Heart left ventricle (tissue), 16 donors: ENCODE results near the gene AKAP13. TPM values are rescaled to one million over a fixed set of nuclear protein-coding genes. Genes with fewer than 3 reads are reported as not detected.

Experiments used
- ATAC-seq, 4 donors: fragments of 200-7000 bp; cut with Tn5 transposase; one replicate each; pipeline ENCODE4 v1.9.1; 2020 to 2022; ENCODE audit warnings: moderate library complexity in 4 of 4, mild to moderate bottlenecking in 3 of 4, moderate number of reproducible peaks in 1 of 4
- DNase-seq, 5 donors: peaks; one replicate each; pipeline ENCODE4 v3.0.0-alpha.2; 2020
- H3K27ac ChIP-seq, 12 donors: fragments of 200-600 bp; sonication (generic) in 4 of 12; one replicate each; pipeline versions ENCODE4 v1.5.0 to v1.8.0; 2016 to 2022; ENCODE audit warnings: mild to moderate bottlenecking in 2 of 12
- H3K27me3 ChIP-seq, 9 donors: fragments of 200-600 bp; sonication (generic) in 2 of 9; one replicate each; pipeline versions ENCODE4 v1.5.1 to v1.8.0; 2016 to 2022; ENCODE audit warnings: mild to moderate bottlenecking in 3 of 9
- H3K36me3 ChIP-seq, 9 donors: fragments of 200-600 bp; sonication (generic) in 2 of 9; one replicate each; pipeline versions ENCODE4 v1.5.0 to v1.8.0; 2018 to 2022; ENCODE audit warnings: mild to moderate bottlenecking in 2 of 9
- H3K4me1 ChIP-seq, 12 donors: fragments of 200-600 bp; sonication (generic) in 4 of 12; one replicate each; pipeline versions ENCODE4 v1.5.0 to v1.8.0; 2016 to 2022; ENCODE audit warnings: mild to moderate bottlenecking in 3 of 12
- H3K4me3 ChIP-seq, 12 donors: fragments of 200-600 bp; sonication (generic) in 4 of 12; one replicate each; pipeline versions ENCODE4 v1.5.0 to v1.8.0; 2017 to 2022; ENCODE audit warnings: mild to moderate bottlenecking in 9 of 12, moderate library complexity in 4 of 12
- H3K9me3 ChIP-seq, 12 donors: fragments of 200-600 bp; sonication (generic) in 4 of 12; one replicate each; pipeline versions ENCODE4 v1.5.0 to v1.8.0; 2016 to 2022; ENCODE audit warnings: mild to moderate bottlenecking in 1 of 12
- POLR2A ChIP-seq, 2 donors: fragments of 450-650 bp; IDR thresholded peaks; one replicate each; pipeline ENCODE4 v1.6.1; 2017; ENCODE audit warnings: antibody characterized with exemption in 2 of 2, mild to moderate bottlenecking in 2 of 2, moderate library complexity in 2 of 2
- WGBS, 4 donors: extraction: QIAGEN DNeasy Blood & Tissue Kit in 2 of 4; methylation state at CpG; one replicate each; pipeline versions ENCODE4 v1.1.5 to v1.1.7; 2013 to 2018; 5-methylcytosine and 5-hydroxymethylcytosine counted together
- intact Hi-C, 10 donors: fragments of 100-400 bp; cut with DNase I; formaldehyde crosslinking; loops; one replicate each; pipeline versions ENCODE4 v1.11.1 to v1.14.2; 2022
- polyA plus RNA-seq, 2 donors: library from polyadenylated mRNA; stranded (reverse); fragments of 200-250 nt; gene quantifications; one replicate each; pipeline ENCODE4 v1.2.3, GENCODE V29; 2013
- total RNA-seq, 9 donors: library from RNA; depleted of rRNA in 2 of 9; stranded (reverse); fragments of >200 nt in 2 of 9; fragmentation: NEBNext Ultra II Directional in 3 of 9; extraction: Animal tissue kit (Norgen Biotek cat#: 25700) in 3 of 9; gene quantifications; one replicate each; pipeline versions ENCODE4 v1.1.0 to v1.2.4, GENCODE V29; 2016 to 2023
- TF ChIP-seq, protein P1 (sequence below), 12 donors: fragments of 200-600 bp; sonication (generic) in 4 of 12; IDR thresholded peaks; one replicate each; pipeline versions ENCODE4 v1.5.0 to v1.8.0; 2018 to 2022; ENCODE audit warnings: antibody characterized with exemption in 12 of 12, mild to moderate bottlenecking in 5 of 12
- donor health status: ischemic (EF 13 %, LVEDD 7.1; RV severe dilation, severe dysfunction).
- donor health status: healthy with polysubstance abuse.
- donor health status: DM: no; HTN: yes; CAD: no.
- donor health status: DM: no; HTN: no; CAD: no.
- donor health status: ischemic (EF 25% LVEDD 6.9; RV normal size, moderate dysfunction).
- donor health status: ischemic (EF 25% LVEDD 5.7; RV mildly dilated, moderate dysfunction).
- donor health status: healthy.
- donor health status: DM: yes; HTN: yes; CAD: no.
- donor health status: ischemic (EF 35%, LVEDD 5.7; RV mildly dilated, moderate dysfunction).
- donor health status: nonischemic (EF 11% LVEDD 7.7; RV severe dilation, severe dysfunction).
- donor health status: DM: yes; HTN: yes; CAD: no.
- donor health status: PGD.
- donor health status: ischemic (EF 29% LVEDD 5.4; RV normal size, mild dysfunction).
- donor health status: nonischemic (EF 23%, LVEDD 6.1; RV moderate dilation, normal function).

Gene AKAP13
- total and polyA plus RNA-seq, 11 donors = 124 to 598 (median 340) TPM

DNA sequence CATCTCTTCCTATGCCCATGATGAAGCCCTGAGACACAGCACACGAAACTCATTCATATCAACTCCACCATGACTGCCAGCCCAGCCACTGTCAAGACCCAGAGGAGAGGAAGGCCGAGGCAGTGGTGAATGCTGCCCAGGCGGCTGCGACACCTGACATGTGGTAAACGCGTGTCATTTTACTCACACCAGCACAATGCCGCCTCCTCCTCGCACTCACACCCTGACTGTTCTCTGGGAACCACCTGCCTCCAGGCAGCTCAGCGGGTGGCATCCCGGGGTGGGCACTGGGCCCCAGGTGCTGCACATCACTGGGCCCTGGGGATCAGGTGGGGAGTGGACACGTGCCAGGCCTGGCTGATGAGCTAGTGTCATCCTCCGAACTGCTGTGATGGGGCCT is 392.8 kb downstream of the AKAP13 start:
- no peak for DNase-seq
- no peaks in the 10 kb centered on the region for H3K36me3 ChIP-seq
- no peaks in the 10 kb centered on the region for H3K9me3 ChIP-seq
- H3K27me3 ChIP-seq = no peaks in the 10 kb centered on the region
- ATAC-seq = no peak
- intact Hi-C loops = no loop called here
- H3K4me3 ChIP-seq = no peak overlapping the region
- TF ChIP-seq, protein P1, sequence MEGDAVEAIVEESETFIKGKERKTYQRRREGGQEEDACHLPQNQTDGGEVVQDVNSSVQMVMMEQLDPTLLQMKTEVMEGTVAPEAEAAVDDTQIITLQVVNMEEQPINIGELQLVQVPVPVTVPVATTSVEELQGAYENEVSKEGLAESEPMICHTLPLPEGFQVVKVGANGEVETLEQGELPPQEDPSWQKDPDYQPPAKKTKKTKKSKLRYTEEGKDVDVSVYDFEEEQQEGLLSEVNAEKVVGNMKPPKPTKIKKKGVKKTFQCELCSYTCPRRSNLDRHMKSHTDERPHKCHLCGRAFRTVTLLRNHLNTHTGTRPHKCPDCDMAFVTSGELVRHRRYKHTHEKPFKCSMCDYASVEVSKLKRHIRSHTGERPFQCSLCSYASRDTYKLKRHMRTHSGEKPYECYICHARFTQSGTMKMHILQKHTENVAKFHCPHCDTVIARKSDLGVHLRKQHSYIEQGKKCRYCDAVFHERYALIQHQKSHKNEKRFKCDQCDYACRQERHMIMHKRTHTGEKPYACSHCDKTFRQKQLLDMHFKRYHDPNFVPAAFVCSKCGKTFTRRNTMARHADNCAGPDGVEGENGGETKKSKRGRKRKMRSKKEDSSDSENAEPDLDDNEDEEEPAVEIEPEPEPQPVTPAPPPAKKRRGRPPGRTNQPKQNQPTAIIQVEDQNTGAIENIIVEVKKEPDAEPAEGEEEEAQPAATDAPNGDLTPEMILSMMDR (IDR thresholded peaks at IDR 0.05) = no peak
- no peak for TF ChIP-seq POLR2A (IDR thresholded peaks at IDR 0.05)
- 88 to 95% (median 94%) methylated on average over 12 of the region's 12 CpGs for WGBS, 4 donors
- peaks cover 0 to 46% (median 32%) of the 10 kb centered on the region in 12 donors for H3K4me1 ChIP-seq
- no peak overlapping the region for H3K27ac ChIP-seq

DNA sequence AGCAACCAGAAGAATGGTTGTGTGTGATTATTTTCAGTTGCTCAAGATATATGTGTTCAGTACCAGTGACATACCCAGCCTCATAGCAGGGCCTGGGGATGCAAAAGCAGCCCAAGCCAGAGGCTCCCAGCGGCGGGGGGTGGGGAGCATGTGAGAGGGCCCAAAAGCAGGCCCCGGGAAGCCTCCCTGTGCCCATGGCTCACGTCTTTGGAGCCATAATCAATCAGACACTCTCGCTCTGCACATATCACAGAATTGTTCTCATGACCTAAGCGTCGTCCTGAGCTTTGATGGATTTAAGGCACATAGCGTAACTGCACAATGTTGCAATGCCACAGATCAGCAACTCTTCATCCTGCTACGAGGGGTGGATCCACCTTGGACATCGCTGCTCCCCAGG is 393.6 kb downstream of the AKAP13 start:
- TF ChIP-seq, protein P1 (IDR thresholded peaks at IDR 0.05) = no peak
- no peak for TF ChIP-seq POLR2A (IDR thresholded peaks at IDR 0.05)
- Histone ChIP-seq H3K36me3 (no peaks in the 10 kb centered on the region), H3K27me3 (no peaks in the 10 kb centered on the region), H3K4me3 (no peak overlapping the region), H3K27ac (no peak overlapping the region), H3K9me3 (no peaks in the 10 kb centered on the region), H3K4me1 (peaks cover 0 to 52% (median 35%) of the 10 kb centered on the region in 12 donors)
- intact Hi-C loops = loop anchor here in 1 of 10 donors (2.0 kb wide), 1 partner anchor 17 kb away; no protein-coding TSS in a partner anchor
- no peak for ATAC-seq
- 91 to 97% (median 96%) methylated on average over 10 of the region's 10 CpGs for WGBS, 4 donors
- no peak for DNase-seq

DNA sequence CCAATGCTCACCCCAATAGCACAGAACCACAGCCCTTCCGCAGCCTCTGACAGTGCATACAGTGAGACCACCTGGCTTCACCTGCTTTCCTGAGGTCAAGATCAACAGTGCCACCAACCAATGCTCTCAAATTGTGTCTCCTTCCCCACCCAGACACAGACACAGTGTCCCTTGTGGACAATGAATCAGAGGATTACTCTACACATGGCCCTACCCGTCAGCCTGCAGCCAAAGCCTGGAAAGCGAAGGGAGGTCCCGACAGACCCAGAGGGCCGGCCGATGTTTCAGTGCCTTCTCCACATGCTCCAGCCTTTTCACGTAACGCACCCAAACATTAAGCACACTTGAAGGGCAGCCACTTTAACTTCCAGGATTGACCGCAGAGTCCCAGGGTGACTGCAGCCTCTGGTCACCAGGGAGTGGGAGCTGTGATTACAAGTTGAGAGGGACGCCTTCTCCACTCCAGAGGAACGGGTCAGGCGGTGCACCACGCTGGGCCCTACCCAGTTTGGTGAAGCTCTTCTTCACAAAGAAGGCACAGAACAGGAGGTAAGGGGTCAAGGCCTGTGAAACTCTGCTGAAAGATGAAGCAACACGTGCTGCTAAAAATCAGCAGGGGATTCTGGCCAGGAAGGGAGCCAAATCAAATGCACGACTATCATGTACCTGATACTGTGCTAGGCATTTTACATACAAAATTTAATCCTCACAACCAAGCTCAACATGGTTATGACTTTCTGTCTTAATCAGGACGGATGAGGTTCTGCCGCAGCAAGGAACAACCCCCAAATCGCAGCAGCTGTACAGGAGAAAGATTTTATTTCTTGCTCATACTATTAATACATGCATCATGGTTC is 397.1 kb downstream of the AKAP13 start:
- H3K27me3 ChIP-seq = no peaks in the 10 kb centered on the region
- WGBS, 4 donors = 75 to 78% (median 77%) methylated on average over 18 of the region's 18 CpGs
- intact Hi-C loops = no loop called here
- ATAC-seq (peak in 1 of 4 donors; percentile 4), DNase-seq (no peak)
- H3K4me3 ChIP-seq = no peak overlapping the region
- H3K9me3 ChIP-seq = no peaks in the 10 kb centered on the region
- H3K27ac ChIP-seq = peak overlapping the region in 8 of 12 donors; percentile 23 to 71 (median 50)
- H3K36me3 ChIP-seq = no peaks in the 10 kb centered on the region
- H3K4me1 ChIP-seq = peaks cover 0 to 51% (median 26%) of the 10 kb centered on the region in 12 donors
- TF ChIP-seq, protein P1 (IDR thresholded peaks at IDR 0.05) = no peak
- TF ChIP-seq POLR2A (IDR thresholded peaks at IDR 0.05) = no peak

DNA sequence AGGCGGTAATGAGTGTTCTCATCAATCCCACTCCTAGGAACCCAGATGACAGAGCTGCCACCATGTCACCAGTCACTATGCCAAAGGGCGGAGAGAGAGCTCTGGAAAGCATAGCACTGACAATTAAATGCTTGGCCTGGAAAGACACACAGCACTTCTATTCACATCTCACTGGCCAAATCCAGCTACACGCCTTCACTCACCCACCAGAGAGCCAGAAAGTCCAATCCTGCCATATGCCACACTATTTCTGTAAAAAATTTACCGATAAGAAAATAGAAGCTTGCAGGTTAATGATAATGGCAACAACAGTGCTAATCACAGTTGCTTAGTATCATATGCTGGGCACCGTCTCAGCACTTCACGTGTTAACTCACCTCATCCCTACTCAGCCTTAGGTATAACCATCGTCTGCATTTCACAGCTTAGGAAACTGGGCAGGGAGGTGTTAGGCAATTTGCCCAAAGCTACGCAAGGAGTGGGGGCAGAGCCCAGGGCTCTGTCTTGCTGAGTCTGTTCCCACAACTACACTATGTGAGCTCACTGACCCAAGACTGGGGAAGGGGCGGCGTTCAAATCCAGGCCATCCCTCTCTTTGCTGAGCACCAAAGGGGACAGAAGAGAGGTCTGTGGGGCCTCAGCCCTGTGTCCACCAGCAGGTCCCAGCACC is 397.8 kb downstream of the AKAP13 start:
- peak; percentile 86 to 90 (median 88) for ATAC-seq
- H3K27me3 ChIP-seq = no peaks in the 10 kb centered on the region
- 45 to 75% (median 67%) methylated on average over 6 to 10 of the region's 10 CpGs for WGBS, 4 donors
- peaks cover 0 to 45% (median 20%) of the 10 kb centered on the region in 12 donors for H3K4me1 ChIP-seq
- no peaks in the 10 kb centered on the region for H3K36me3 ChIP-seq
- no peak overlapping the region for H3K4me3 ChIP-seq
- peak overlapping the region in 10 of 12 donors; percentile 26 to 71 (median 45) for H3K27ac ChIP-seq
- no peaks in the 10 kb centered on the region for H3K9me3 ChIP-seq
- TF ChIP-seq, protein P1 (IDR thresholded peaks at IDR 0.05) = no peak
- TF ChIP-seq POLR2A (IDR thresholded peaks at IDR 0.05) = no peak
- intact Hi-C loops = no loop called here
- peak in 3 of 5 donors; percentile 41 to 65 (median 63) for DNase-seq
